Activated naive CD4-positive, alpha-beta T cell treated with anti-CD3 and anti-CD28 coated beads for 36 hours (primary cell): ENCODE data around the gene C4orf33. TPM values are rescaled to one million over a fixed set of nuclear protein-coding genes. Genes with fewer than 3 reads are reported as not detected.
"Not testable (repeated sequence)": the region's sequence is repeated elsewhere in the genome, so short reads cannot be mapped to it uniquely, and the experiment has no call there.

Experiments
- CTCF ChIA-PET: fragments of 350-600 bp; sonication (Branson Sonifier 250); formaldehyde crosslinking; loops from one replicate; lab custom pipeline; 2021; ENCODE audit warnings: antibody characterized with exemption; lab: Charles Lee
- DNase-seq: peaks from one replicate; pipeline ENCODE4 v3.0.0-alpha.2; 2020
- H3K27ac Mint-ChIP-seq: one replicate; pipeline ENCODE4 v1.8.0; 2021; ENCODE audit warnings: mild to moderate bottlenecking, mixed read lengths
- H3K27me3 Mint-ChIP-seq: one replicate; pipeline ENCODE4 v1.8.0; 2021; ENCODE audit warnings: low read depth, mixed read lengths
- H3K36me3 Mint-ChIP-seq: one replicate; pipeline ENCODE4 v1.8.0; 2021; ENCODE audit warnings: low read depth, mixed read lengths
- H3K4me1 Mint-ChIP-seq: one replicate; pipeline ENCODE4 v1.8.0; 2021; ENCODE audit warnings: low read depth, mixed read lengths
- H3K4me3 Mint-ChIP-seq: one replicate; pipeline ENCODE4 v1.8.0; 2021; ENCODE audit warnings: mild to moderate bottlenecking, moderate library complexity, mixed read lengths
- H3K9me3 Mint-ChIP-seq: one replicate; pipeline ENCODE4 v1.8.0; 2021; ENCODE audit warnings: mixed read lengths
- intact Hi-C: fragments of 100-400 bp; cut with micrococcal nuclease; formaldehyde crosslinking; loops from one replicate; pipeline ENCODE4 v1.15.1; 2023
- total RNA-seq, 2 experiments: library from RNA; stranded (reverse); gene quantifications; one replicate each; pipeline ENCODE4 v1.2.3, GENCODE V29; 2021

Gene C4orf33, protein sequence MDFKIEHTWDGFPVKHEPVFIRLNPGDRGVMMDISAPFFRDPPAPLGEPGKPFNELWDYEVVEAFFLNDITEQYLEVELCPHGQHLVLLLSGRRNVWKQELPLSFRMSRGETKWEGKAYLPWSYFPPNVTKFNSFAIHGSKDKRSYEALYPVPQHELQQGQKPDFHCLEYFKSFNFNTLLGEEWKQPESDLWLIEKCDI
- 10 to 100 TPM; 14.5 to 15.0 TPM for total RNA-seq

DNA sequence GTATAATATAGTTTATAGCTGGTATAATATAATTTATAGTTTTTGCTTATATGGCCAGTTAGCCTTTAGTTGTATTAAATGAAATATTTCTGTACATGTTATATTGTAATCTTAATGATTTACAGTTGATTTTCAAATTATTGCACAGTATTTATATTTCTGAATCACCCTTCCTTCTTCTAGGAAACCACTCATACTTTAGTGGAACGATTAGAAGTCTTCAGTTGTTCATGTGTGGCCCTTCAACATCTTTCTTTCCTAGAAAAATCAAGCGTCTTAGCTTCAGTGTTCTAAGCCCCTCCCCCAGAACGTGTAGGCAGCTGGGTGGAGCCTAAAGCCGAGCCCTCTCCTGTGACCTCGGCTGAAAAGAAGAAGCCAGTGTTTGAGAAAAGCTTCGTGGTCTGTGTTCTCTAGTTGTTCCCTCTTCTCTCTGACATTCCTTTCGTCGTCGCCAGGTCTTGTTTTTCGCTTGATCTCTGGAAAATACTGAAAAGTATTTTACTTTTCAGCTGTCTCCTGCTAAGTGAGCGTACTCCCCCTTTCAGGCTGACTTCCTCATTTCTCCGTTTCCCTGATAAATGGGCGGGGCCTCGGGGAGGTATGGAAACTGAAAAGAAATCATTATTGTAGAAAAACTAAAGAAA, at the start of gene C4orf33:
Gene C4orf33 (plus strand): TSS at position 342 of the 644 bp plus-strand sequence. CDS start 6,459 bp downstream, outside the sequence.
- Mint-ChIP-seq H3K4me3 (peak within 1 kb of the TSS; percentile 88), H3K27ac (peak within 1 kb of the TSS; percentile 89), H3K9me3 (no peaks in the 10 kb centered on the region), H3K4me1 (peaks cover 18% of the 10 kb centered on the region), H3K27me3 (no peaks in the 10 kb centered on the region), H3K36me3 (no peaks in the 10 kb centered on the region)
- DNase-seq = peak; percentile 87
- CTCF ChIA-PET = interaction anchor here (0.6 kb wide), 1 partner anchor 282 kb away, joined by 3 read pairs; no protein-coding TSS in a partner anchor
- intact Hi-C loops = loop anchor here (1.0 to 10.0 kb wide), 4 partner anchors 284 to 1314 kb away; partner anchors contain the start of gene HSPA4L

- Mint-ChIP-seq H3K4me1 (no peaks in the 10 kb centered on the region), H3K36me3 (peaks cover 62% of the 10 kb centered on the region), H3K9me3 (peaks cover 70% of the 10 kb centered on the region), H3K27me3 (no peaks in the 10 kb centered on the region), H3K27ac (no peak overlapping the region), H3K4me3 (no peak overlapping the region)
- intact Hi-C loops = no loop called here
- CTCF ChIA-PET = no interaction called here
- DNase-seq = no peak
Observed at GRCh38 chr4:129059028-129059427, 36.9 kb upstream of the C4orf33 start.

GRCh38 chr4:129062580-129062979, 33.4 kb upstream of the C4orf33 start:
- peaks cover 44% of the 10 kb centered on the region for H3K9me3 Mint-ChIP-seq
- H3K36me3 Mint-ChIP-seq = peaks cover 49% of the 10 kb centered on the region
- CTCF ChIA-PET = no interaction called here
- intact Hi-C loops = no loop called here
- no peak overlapping the region for H3K27ac Mint-ChIP-seq
- H3K4me1 Mint-ChIP-seq = no peaks in the 10 kb centered on the region
- H3K27me3 Mint-ChIP-seq = no peaks in the 10 kb centered on the region
- H3K4me3 Mint-ChIP-seq = no peak overlapping the region
- no peak for DNase-seq

DNA sequence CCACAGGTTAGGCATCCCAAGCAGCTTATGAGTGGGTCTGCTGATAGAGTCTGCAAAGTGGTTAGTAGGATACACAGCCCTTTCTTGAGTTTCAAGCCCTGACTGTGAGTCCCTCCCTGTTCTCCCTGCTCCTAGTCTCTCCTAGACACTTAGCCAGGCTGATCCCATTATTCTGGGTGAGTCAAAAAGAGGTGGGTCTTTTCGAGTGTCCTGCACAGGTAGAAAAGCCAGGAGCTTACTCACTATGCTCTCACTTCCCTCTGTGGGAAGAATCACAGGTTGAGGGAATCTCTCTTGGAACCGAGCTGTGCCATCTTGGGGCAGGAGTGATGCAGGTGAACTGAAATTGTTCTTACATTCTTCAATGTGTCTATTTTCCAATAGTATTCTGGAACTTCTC, 32.3 kb upstream of the C4orf33 start:
- intact Hi-C loops = no loop called here
- Mint-ChIP-seq H3K9me3 (peaks cover 46% of the 10 kb centered on the region), H3K4me3 (no peak overlapping the region), H3K36me3 (peaks cover 55% of the 10 kb centered on the region), H3K4me1 (no peaks in the 10 kb centered on the region), H3K27me3 (no peaks in the 10 kb centered on the region), H3K27ac (no peak overlapping the region)
- CTCF ChIA-PET = no interaction called here
- no peak for DNase-seq

GRCh38 chr4:129064717-129065116, 31.2 kb upstream of the C4orf33 start:
- Mint-ChIP-seq H3K36me3 (peaks cover 52% of the 10 kb centered on the region), H3K27me3 (no peaks in the 10 kb centered on the region), H3K9me3 (peaks cover 41% of the 10 kb centered on the region), H3K4me3 (no peak overlapping the region), H3K4me1 (no peaks in the 10 kb centered on the region), H3K27ac (no peak overlapping the region)
- CTCF ChIA-PET = interaction anchor here (0.6 kb wide), 1 partner anchor 23 kb away, joined by 4 read pairs; no protein-coding TSS in a partner anchor
- no peak for DNase-seq
- intact Hi-C loops = no loop called here

- H3K4me3 Mint-ChIP-seq, DNase-seq, H3K4me1 Mint-ChIP-seq, H3K27me3 Mint-ChIP-seq, intact Hi-C loops, H3K27ac Mint-ChIP-seq, CTCF ChIA-PET: not testable (repeated sequence)
- peaks cover 30% of the 10 kb centered on the region for H3K9me3 Mint-ChIP-seq
- peaks cover 40% of the 10 kb centered on the region for H3K36me3 Mint-ChIP-seq
Observed at GRCh38 chr4:129069537-129069936, 26.4 kb upstream of the C4orf33 start.

GRCh38 chr4:129077326-129077725, 18.6 kb upstream of the C4orf33 start:
- H3K4me1 Mint-ChIP-seq = peaks cover 2% of the 10 kb centered on the region
- intact Hi-C loops = no loop called here
- DNase-seq = no peak
- CTCF ChIA-PET = interaction anchor here (1.0 kb wide), 1 partner anchor 13 kb away, joined by 3 read pairs; no protein-coding TSS in a partner anchor
- no peaks in the 10 kb centered on the region for H3K27me3 Mint-ChIP-seq
- peaks cover 73% of the 10 kb centered on the region for H3K36me3 Mint-ChIP-seq
- H3K9me3 Mint-ChIP-seq = peaks cover 13% of the 10 kb centered on the region
- no peak overlapping the region for H3K27ac Mint-ChIP-seq
- H3K4me3 Mint-ChIP-seq = no peak overlapping the region

DNA sequence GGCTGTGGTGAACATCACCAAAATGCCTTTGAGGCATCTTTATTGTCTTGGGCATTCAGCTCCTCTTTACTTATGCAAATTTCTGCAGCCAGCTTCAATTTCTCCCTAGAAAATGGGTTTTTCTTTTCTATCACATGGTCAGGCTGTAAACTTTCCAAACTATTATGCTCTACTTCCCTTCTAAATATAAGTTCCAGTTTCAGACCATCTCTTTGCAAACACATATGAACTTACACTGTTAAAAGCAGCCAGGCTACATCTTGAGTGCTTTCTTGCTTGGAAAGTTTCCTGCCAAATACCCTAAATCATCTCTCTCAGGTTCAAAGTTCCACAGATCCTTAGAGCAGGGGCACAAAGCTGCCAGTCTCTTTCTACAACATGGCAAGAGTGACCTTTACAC, 15.8 kb upstream of the C4orf33 start:
- H3K36me3 Mint-ChIP-seq = peaks cover 59% of the 10 kb centered on the region
- intact Hi-C loops = no loop called here
- no peak overlapping the region for H3K27ac Mint-ChIP-seq
- CTCF ChIA-PET = no interaction called here
- H3K27me3 Mint-ChIP-seq = no peaks in the 10 kb centered on the region
- peaks cover 9% of the 10 kb centered on the region for H3K9me3 Mint-ChIP-seq
- no peak overlapping the region for H3K4me3 Mint-ChIP-seq
- peaks cover 7% of the 10 kb centered on the region for H3K4me1 Mint-ChIP-seq
- DNase-seq = no peak

DNA sequence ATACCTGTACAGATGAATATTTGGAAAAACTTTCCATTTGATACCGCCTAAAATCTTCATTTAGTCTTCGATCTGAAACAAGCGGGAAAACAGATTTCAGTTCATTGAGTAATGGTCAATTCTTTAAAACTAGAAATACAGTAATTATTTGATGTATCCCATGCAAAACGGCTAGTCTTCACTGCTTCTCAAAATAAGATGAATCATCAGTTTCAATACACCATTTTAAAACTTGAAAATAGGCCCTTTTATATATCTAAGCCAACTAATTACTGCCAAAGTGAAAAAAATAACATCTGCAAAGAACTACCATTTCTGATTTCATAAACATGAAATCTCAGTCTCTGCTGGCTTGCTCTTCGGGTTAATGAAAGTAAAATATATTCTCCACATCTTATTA, 13.7 kb upstream of the C4orf33 start:
- H3K36me3 Mint-ChIP-seq = peaks cover 54% of the 10 kb centered on the region

GRCh38 chr4:129085472-129085871, 10.5 kb upstream of the C4orf33 start:
- Mint-ChIP-seq H3K4me3 (no peak overlapping the region), H3K27ac (no peak overlapping the region), H3K4me1 (peaks cover 29% of the 10 kb centered on the region), H3K27me3 (no peaks in the 10 kb centered on the region), H3K9me3 (peaks cover 4% of the 10 kb centered on the region), H3K36me3 (peaks cover 30% of the 10 kb centered on the region)
- DNase-seq = no peak
- intact Hi-C loops = no loop called here
- CTCF ChIA-PET = no interaction called here

More for the DNA sequence above, 13.7 kb upstream of the C4orf33 start:
- Mint-ChIP-seq H3K4me1 (peaks cover 15% of the 10 kb centered on the region), H3K9me3 (peaks cover 9% of the 10 kb centered on the region), H3K27me3 (no peaks in the 10 kb centered on the region), H3K27ac (no peak overlapping the region), H3K4me3 (no peak overlapping the region)
- no peak for DNase-seq
- CTCF ChIA-PET = no interaction called here
- intact Hi-C loops = no loop called here

- H3K9me3 Mint-ChIP-seq = no peaks in the 10 kb centered on the region
- H3K27ac Mint-ChIP-seq = no peak overlapping the region
- CTCF ChIA-PET = interaction anchor here (0.7 kb wide), 1 partner anchor 22 kb away, joined by 4 read pairs; no protein-coding TSS in a partner anchor
- no peak for DNase-seq
- peaks cover 13% of the 10 kb centered on the region for H3K36me3 Mint-ChIP-seq
- H3K4me3 Mint-ChIP-seq = no peak overlapping the region
- intact Hi-C loops = no loop called here
- H3K27me3 Mint-ChIP-seq = no peaks in the 10 kb centered on the region
- H3K4me1 Mint-ChIP-seq = peaks cover 29% of the 10 kb centered on the region
Observed at GRCh38 chr4:129087516-129087915, 8.4 kb upstream of the C4orf33 start.

GRCh38 chr4:129092631-129093190, 3.2 kb upstream of the C4orf33 start:
- Mint-ChIP-seq H3K27me3 (no peaks in the 10 kb centered on the region), H3K4me1 (peaks cover 34% of the 10 kb centered on the region), H3K4me3 (no peak overlapping the region), H3K27ac (no peak overlapping the region), H3K9me3 (no peaks in the 10 kb centered on the region), H3K36me3 (peaks cover 2% of the 10 kb centered on the region)
- CTCF ChIA-PET = no interaction called here
- no peak for DNase-seq
- intact Hi-C loops = loop anchor here (1.0 to 10.0 kb wide), 10 partner anchors 46 to 1212 kb away; partner anchors contain the start of genes ABHD18, LARP1B, MFSD8 and PLK4
